OCI-LY7 (cell line): ENCODE results near the gene BICDL2. TPM values are rescaled to one million over a fixed set of nuclear protein-coding genes. Genes with fewer than 3 reads are reported as not detected.
A peak's percentile ranks its signal among the peaks of the same experiment; 100 is the strongest.

Source experiments
- BruUV-seq: library from RNA; stranded (reverse); fragments of 400-500 nt; replicated peaks from 2 replicates; lab custom pipeline; 2021; lab: Mats Ljungman, UMichigan
- CTCF ChIA-PET: fragments of 300-600 bp; sonication (Branson Sonifier 250); formaldehyde crosslinking; loops from one replicate; lab custom pipeline; 2022; ENCODE audit warnings: antibody characterized with exemption; ENCODE audit not compliant: unreplicated experiment; lab: Charles Lee
- POLR2A ChIA-PET: fragments of 300-600 bp; sonication (Branson Sonifier 250); formaldehyde crosslinking; loops from one replicate; lab custom pipeline; 2022; ENCODE audit warnings: antibody characterized with exemption; lab: Charles Lee
- DNase-seq: peaks from one replicate; pipeline ENCODE4 v3.0.0-alpha.2; 2015; ENCODE audit warnings: low spot score
- H2AFZ ChIP-seq: fragments of 200-600 bp; sonication (generic), shearing (Covaris generic); 2 replicates; pipeline ENCODE4 v1.6.1; 2014; ENCODE audit warnings: mild to moderate bottlenecking, antibody characterized with exemption, low read length, moderate library complexity
- H3K27ac ChIP-seq: fragments of 200-600 bp; sonication (generic); 2 replicates; pipeline ENCODE4 v1.5.1; 2014; ENCODE audit warnings: mixed run types, low read depth, mild to moderate bottlenecking, moderate library complexity, low read length, inconsistent platforms; ENCODE audit not compliant: poor library complexity, severe bottlenecking
- H3K36me3 ChIP-seq: fragments of 200-600 bp; sonication (generic); 2 replicates; pipeline ENCODE4 v1.6.1; 2014; ENCODE audit warnings: mild to moderate bottlenecking, antibody characterized with exemption, low read length, moderate library complexity, mixed read lengths; ENCODE audit not compliant: insufficient read depth
- H3K4me1 ChIP-seq: fragments of 200-600 bp; sonication (generic); 2 replicates; pipeline ENCODE4 v1.5.1; 2014; ENCODE audit warnings: mild to moderate bottlenecking, low read length; ENCODE audit not compliant: insufficient read depth, poor library complexity, severe bottlenecking
- H3K4me2 ChIP-seq: fragments of 200-600 bp; sonication (generic); 2 replicates; pipeline ENCODE4 v1.6.1; 2014; ENCODE audit warnings: mild to moderate bottlenecking, low read length
- H3K4me3 ChIP-seq: fragments of 200-600 bp; sonication (generic); 2 replicates; pipeline ENCODE4 v1.5.1; 2014; ENCODE audit warnings: mild to moderate bottlenecking, low read depth, low read length; ENCODE audit not compliant: poor library complexity, severe bottlenecking
- H3K79me2 ChIP-seq: fragments of 200-600 bp; sonication (generic); 2 replicates; pipeline ENCODE4 v1.6.1; 2016; ENCODE audit warnings: low read depth, mild to moderate bottlenecking, low read length, moderate library complexity, mixed read lengths; ENCODE audit not compliant: insufficient read depth
- H3K9me2 ChIP-seq: fragments of 200-600 bp; sonication (generic); 2 replicates; pipeline ENCODE4 v1.6.1; 2016; ENCODE audit warnings: mild to moderate bottlenecking, low read length, mixed read lengths; ENCODE audit not compliant: insufficient read depth
- H3K9me3 ChIP-seq: fragments of 200-600 bp; sonication (generic); 2 replicates; pipeline ENCODE4 v1.6.1; 2014; ENCODE audit warnings: mild to moderate bottlenecking, mixed run types, low read length, mixed read lengths
- H4K20me1 ChIP-seq: fragments of 200-600 bp; sonication (generic); 2 replicates; pipeline ENCODE4 v1.6.1; 2014; ENCODE audit warnings: mild to moderate bottlenecking, antibody characterized with exemption, low read length, moderate library complexity, mixed read lengths; ENCODE audit not compliant: insufficient read depth
- EZH2phosphoT487 ChIP-seq: fragments of 200-600 bp; sonication (generic); IDR thresholded peaks from 2 replicates; pipeline ENCODE4 v1.6.1; 2018; ENCODE audit warnings: low read depth, borderline replicate concordance, mild to moderate bottlenecking, mixed run types, antibody characterized with exemption, low read length, moderate library complexity, mixed read lengths
- intact Hi-C: fragments of 100-400 bp; cut with micrococcal nuclease; formaldehyde crosslinking; loops from one replicate; pipeline ENCODE4 v1.10.0; 2022; ENCODE audit not compliant: unreplicated experiment
- total RNA-seq, 2 experiments: library from RNA; depleted of rRNA in 1 of 2; stranded (reverse); fragments of >200 nt in 1 of 2; shearing (Covaris generic) in 1 of 2; gene quantifications; 2 replicates each; pipeline ENCODE4 v1.2.3, GENCODE V29; 2014 to 2022
- TF ChIP-seq, protein P1 (sequence below): fragments of 200-600 bp; sonication (generic); conservative IDR thresholded peaks from 2 replicates; pipeline ENCODE4 v1.5.1; 2014; ENCODE audit warnings: mild to moderate bottlenecking, antibody characterized with exemption, low read length, moderate library complexity, mixed read lengths

Gene BICDL2
- total RNA-seq, 2 experiments from 2014 or later, result not detected

DNA sequence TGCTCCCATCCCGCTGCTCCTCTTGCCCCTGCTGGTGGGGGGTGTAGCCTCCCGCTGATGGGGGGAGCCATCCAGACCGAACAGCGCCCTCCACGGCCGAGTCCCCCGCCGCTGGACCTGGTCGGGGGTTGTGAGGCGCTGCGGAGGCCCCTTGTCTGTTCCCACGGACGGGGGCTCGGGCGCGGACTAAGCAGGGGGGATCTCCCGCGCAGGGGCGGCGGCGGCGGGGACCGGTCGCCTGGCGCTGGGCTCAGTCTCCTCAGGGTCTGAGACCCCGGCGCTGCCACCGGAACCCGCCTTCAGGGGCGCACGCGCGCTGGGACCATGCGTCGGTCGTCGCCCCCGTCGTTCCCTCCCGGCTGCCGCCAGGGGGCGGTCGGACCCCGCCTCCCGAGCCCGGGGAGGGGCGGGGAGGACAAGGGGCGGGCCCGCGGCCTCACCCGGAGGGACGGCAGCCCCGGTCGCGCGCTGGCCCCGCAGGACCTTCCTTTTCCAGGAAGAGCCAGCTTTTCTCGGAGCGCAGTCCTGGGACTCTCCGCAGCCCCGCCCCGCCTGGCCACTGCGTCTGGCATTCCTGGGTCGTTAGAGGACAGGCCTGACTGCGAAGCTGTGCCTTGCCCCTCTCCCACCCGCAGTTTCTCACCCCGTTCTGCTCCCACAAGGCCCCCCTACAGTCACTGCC lies 22.4 kb upstream of the BICDL2 start:
- Histone ChIP-seq H3K9me3 (no peaks in the 10 kb centered on the region), H3K36me3 (no peaks in the 10 kb centered on the region), H4K20me1 (no peaks in the 10 kb centered on the region), H3K79me2 (no peaks in the 10 kb centered on the region), H2AFZ (peak overlapping the region; percentile 97), H3K9me2 (no peaks in the 10 kb centered on the region), H3K4me1 (peaks cover 31% of the 10 kb centered on the region), H3K4me3 (peak overlapping the region; percentile 76), H3K4me2 (peak overlapping the region; percentile 75), H3K27ac (peak overlapping the region; percentile 39)
- ChIA-PET POLR2A (interaction anchor here (0.6 kb wide), 1 partner anchor 99 kb away, joined by 3 read pairs; no protein-coding TSS in a partner anchor), CTCF (interaction anchor here (0.6 to 1.9 kb wide), 5 partner anchors 25 to 76 kb away, joined by 3 to 12 read pairs (median 7); partner anchors contain the start of gene ZNF213)
- DNase-seq, result peak; percentile 92
- BruUV-seq, result no TSS peak
- TF ChIP-seq, protein P1, sequence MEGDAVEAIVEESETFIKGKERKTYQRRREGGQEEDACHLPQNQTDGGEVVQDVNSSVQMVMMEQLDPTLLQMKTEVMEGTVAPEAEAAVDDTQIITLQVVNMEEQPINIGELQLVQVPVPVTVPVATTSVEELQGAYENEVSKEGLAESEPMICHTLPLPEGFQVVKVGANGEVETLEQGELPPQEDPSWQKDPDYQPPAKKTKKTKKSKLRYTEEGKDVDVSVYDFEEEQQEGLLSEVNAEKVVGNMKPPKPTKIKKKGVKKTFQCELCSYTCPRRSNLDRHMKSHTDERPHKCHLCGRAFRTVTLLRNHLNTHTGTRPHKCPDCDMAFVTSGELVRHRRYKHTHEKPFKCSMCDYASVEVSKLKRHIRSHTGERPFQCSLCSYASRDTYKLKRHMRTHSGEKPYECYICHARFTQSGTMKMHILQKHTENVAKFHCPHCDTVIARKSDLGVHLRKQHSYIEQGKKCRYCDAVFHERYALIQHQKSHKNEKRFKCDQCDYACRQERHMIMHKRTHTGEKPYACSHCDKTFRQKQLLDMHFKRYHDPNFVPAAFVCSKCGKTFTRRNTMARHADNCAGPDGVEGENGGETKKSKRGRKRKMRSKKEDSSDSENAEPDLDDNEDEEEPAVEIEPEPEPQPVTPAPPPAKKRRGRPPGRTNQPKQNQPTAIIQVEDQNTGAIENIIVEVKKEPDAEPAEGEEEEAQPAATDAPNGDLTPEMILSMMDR, result peak; percentile 79
- TF ChIP-seq EZH2phosphoT487, result no peak
- intact Hi-C loops, result loop anchor here (1.0 to 2.0 kb wide), 5 partner anchors 16 to 108 kb away; no protein-coding TSS in a partner anchor

DNA sequence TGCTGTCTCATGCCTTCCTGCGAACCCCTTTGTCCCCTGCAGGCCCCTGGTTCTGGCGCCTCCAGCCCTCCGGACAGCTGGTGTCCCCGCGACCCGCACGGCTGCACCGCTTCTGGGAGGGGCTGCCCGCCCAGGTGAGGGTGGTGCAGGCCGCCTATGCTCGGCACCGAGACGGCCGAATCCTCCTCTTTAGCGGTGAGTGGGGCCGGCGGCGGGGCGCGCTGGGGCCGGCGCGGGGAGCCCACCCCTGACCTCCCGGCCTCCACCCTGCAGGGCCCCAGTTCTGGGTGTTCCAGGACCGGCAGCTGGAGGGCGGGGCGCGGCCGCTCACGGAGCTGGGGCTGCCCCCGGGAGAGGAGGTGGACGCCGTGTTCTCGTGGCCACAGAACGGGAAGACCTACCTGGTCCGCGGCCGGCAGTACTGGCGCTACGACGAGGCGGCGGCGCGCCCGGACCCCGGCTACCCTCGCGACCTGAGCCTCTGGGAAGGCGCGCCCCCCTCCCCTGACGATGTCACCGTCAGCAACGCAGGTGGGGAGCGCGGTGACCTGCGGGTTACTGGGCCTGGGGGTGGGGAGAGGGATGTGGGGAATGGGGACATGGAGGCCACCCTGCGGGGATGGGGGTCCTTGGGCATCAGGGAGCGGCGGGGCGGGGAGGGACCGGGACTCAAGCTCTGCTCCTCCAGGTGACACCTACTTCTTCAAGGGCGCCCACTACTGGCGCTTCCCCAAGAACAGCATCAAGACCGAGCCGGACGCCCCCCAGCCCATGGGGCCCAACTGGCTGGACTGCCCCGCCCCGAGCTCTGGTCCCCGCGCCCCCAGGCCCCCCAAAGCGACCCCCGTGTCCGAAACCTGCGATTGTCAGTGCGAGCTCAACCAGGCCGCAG lies 21.6 kb upstream of the BICDL2 start:
- Histone ChIP-seq H3K4me1 (peaks cover 31% of the 10 kb centered on the region), H3K9me3 (no peaks in the 10 kb centered on the region), H3K27ac (peak overlapping the region; percentile 39), H3K36me3 (no peaks in the 10 kb centered on the region), H3K4me2 (peak overlapping the region; percentile 75), H2AFZ (peak overlapping the region; percentile 97), H3K9me2 (no peaks in the 10 kb centered on the region), H4K20me1 (no peaks in the 10 kb centered on the region), H3K4me3 (peak overlapping the region; percentile 76), H3K79me2 (no peaks in the 10 kb centered on the region)
- ChIA-PET POLR2A (interaction anchor here (0.6 kb wide), 1 partner anchor 100 kb away, joined by 3 read pairs; no protein-coding TSS in a partner anchor), CTCF (interaction anchor here (0.6 to 1.9 kb wide), 3 partner anchors 30 to 71 kb away, joined by 7 to 12 read pairs (median 11); no protein-coding TSS in a partner anchor)
- DNase-seq, result peak; percentile 81
- TF ChIP-seq, protein P1, result no peak
- no peak for TF ChIP-seq EZH2phosphoT487
- intact Hi-C loops, result loop anchor here (1.0 to 2.0 kb wide), 6 partner anchors 17 to 108 kb away; no protein-coding TSS in a partner anchor
- BruUV-seq, result no TSS peak
